GM12892 (cell line): Measurements from ENCODE around the gene FBLN5.

Source experiments
- POLR2A ChIP-seq: IDR thresholded peaks from 2 replicates; pipeline ENCODE4 v1.6.1; 2011; ENCODE audit warnings: low read depth, low read length, control low read depth
- POLR2AphosphoS5 ChIP-seq: IDR thresholded peaks from 2 replicates; pipeline ENCODE4 v1.6.1; 2011; ENCODE audit warnings: low read depth, low read length, control low read depth

DNA sequence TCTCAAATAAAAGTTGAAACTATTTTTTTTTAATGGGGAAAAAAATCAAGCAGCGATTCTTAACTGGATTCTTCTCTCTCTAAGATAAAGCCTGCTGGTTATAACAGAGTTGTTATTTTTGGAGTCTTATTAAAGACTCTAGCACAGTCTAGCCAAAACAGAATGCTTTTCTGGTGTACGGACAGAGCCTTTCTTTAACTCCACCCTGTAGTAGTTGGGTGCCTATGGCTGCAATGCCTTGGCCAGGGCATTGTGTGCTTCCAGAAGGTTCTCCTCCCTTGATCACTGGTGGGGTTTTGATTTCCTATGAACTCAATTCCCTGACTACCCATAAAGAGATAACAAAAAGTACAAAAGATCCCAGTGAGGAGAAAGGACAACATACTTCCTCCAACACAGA is 44.4 kb downstream of the FBLN5 start:
- TF ChIP-seq POLR2A (no peak), POLR2AphosphoS5 (no peak)
